ENCODE results near the gene DPY19L3. TPM values are rescaled to one million over a fixed set of nuclear protein-coding genes. Genes with fewer than 3 reads are reported as not detected.
"Not testable (repeated sequence)": the region's sequence is repeated elsewhere in the genome, so short reads cannot be mapped to it uniquely, and the experiment has no call there.

DPY19L3 gene
- total RNA-seq, 1 donor from 2014 or later: 40.4 TPM

- not testable (repeated sequence) for DNase-seq
These were observed 42.0 kb downstream of the DPY19L3 start for GRCh38 chr19:32447534-32447933.

- DNase-seq: no peak
These were observed 42.5 kb downstream of the DPY19L3 start for GRCh38 chr19:32448026-32448425.

- no peak for DNase-seq
These were observed 44.6 kb downstream of the DPY19L3 start for GRCh38 chr19:32450217-32450616.

- no peak for DNase-seq
These were observed 48.2 kb downstream of the DPY19L3 start for GRCh38 chr19:32453736-32454135.

- DNase-seq: no peak
These were observed 50.8 kb downstream of the DPY19L3 start for GRCh38 chr19:32456406-32456805.

GRCh38 chr19:32457571-32458158 is 52.1 kb downstream of the DPY19L3 start:
- DNase-seq: no peak

- no peak for DNase-seq
These were observed 53.0 kb downstream of the DPY19L3 start for GRCh38 chr19:32458500-32459123.

GRCh38 chr19:32459204-32459865 is 53.8 kb downstream of the DPY19L3 start:
- no peak for DNase-seq

- DNase-seq: no peak
These were observed 54.9 kb downstream of the DPY19L3 start for GRCh38 chr19:32460476-32460875.

- DNase-seq: no peak
These were observed 58.7 kb downstream of the DPY19L3 start for GRCh38 chr19:32464279-32464678.

- no peak for DNase-seq
These were observed 59.6 kb downstream of the DPY19L3 start for GRCh38 chr19:32465176-32465575.

GRCh38 chr19:32469795-32470194 is 64.2 kb downstream of the DPY19L3 start:
- no peak for DNase-seq

GRCh38 chr19:32471095-32471494 is 65.5 kb downstream of the DPY19L3 start:
- no peak for DNase-seq

GRCh38 chr19:32471811-32472210 is 66.2 kb downstream of the DPY19L3 start:
- DNase-seq: no peak

- no peak for DNase-seq
These were observed 69.8 kb downstream of the DPY19L3 start for GRCh38 chr19:32475141-32476031.

GRCh38 chr19:32476032-32476350 is 70.4 kb downstream of the DPY19L3 start:
- DNase-seq: no peak

- no peak for DNase-seq
These were observed 74.8 kb downstream of the DPY19L3 start for GRCh38 chr19:32480321-32480720.

GRCh38 chr19:32483574-32483973 is 78.0 kb downstream of the DPY19L3 start:
- no peak for DNase-seq

GRCh38 chr19:32489971-32490370 is 84.4 kb downstream of the DPY19L3 start:
- DNase-seq: no peak

GRCh38 chr19:32497391-32497790 is 91.8 kb downstream of the DPY19L3 start:
- no peak for DNase-seq

- no peak for DNase-seq
These were observed 93.2 kb downstream of the DPY19L3 start for GRCh38 chr19:32498648-32499200.

GRCh38 chr19:32512498-32512897 is 106.9 kb downstream of the DPY19L3 start:
- DNase-seq: not testable (repeated sequence)

GRCh38 chr19:32519023-32519422 is 113.5 kb downstream of the DPY19L3 start:
- no peak for DNase-seq

Measured in occipital lobe (tissue), 2 donors.